MM.1S (cell line): ENCODE data around the gene GLCCI1.
"Not testable (repeated sequence)": the region's sequence is repeated elsewhere in the genome, so short reads cannot be mapped to it uniquely, and the experiment has no call there.

Source experiments
- EZH2 ChIP-seq: fragments of 300-600 bp; sonication (generic); optimal IDR thresholded peaks from 2 replicates; pipeline ENCODE3; 2017; ENCODE audit warnings: low read depth, mild to moderate bottlenecking, antibody characterized with exemption, low read length, mixed read lengths
- TF ChIP-seq, protein P1 (sequence below): fragments of 300-600 bp; sonication (generic); IDR thresholded peaks from 2 replicates; pipeline ENCODE4 v1.5.1; 2016; ENCODE audit warnings: antibody characterized with exemption, low read length, mixed read lengths

DNA sequence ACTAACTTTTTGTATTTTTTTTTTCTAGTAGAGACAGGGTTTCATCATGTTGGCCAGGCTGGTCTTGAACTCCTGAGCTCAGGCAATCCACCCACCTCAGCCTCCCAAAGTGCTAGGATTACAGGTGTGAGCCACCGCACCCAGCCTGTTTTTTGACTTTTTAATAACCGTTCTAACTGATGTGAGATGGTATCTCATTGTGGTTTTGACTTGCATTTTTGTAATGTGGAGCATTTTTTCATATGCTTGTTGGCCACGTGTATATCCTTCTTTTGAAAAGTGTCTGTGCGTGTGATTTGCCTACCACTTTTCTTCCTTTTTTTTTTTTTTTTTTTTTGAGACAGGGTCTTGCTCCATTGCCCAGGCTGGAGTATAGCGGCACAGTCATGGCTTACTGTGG, 94.7 kb downstream of the GLCCI1 start:
- TF ChIP-seq, protein P1, sequence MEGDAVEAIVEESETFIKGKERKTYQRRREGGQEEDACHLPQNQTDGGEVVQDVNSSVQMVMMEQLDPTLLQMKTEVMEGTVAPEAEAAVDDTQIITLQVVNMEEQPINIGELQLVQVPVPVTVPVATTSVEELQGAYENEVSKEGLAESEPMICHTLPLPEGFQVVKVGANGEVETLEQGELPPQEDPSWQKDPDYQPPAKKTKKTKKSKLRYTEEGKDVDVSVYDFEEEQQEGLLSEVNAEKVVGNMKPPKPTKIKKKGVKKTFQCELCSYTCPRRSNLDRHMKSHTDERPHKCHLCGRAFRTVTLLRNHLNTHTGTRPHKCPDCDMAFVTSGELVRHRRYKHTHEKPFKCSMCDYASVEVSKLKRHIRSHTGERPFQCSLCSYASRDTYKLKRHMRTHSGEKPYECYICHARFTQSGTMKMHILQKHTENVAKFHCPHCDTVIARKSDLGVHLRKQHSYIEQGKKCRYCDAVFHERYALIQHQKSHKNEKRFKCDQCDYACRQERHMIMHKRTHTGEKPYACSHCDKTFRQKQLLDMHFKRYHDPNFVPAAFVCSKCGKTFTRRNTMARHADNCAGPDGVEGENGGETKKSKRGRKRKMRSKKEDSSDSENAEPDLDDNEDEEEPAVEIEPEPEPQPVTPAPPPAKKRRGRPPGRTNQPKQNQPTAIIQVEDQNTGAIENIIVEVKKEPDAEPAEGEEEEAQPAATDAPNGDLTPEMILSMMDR: not testable (repeated sequence)
- TF ChIP-seq EZH2: not testable (repeated sequence)
